Measurements from ENCODE around the gene ZNF324B.
"Not testable (repeated sequence)": the region's sequence is repeated elsewhere in the genome, so short reads cannot be mapped to it uniquely, and the experiment has no call there.

The ZNF324B gene

GRCh38 chr19:58466760-58467589 lies 15.6 kb downstream of the ZNF324B start, which contains the start of gene ZNF324:
Gene ZNF324, plus strand, starts transcription at chr19:58467080. Its CDS starts 2,106 bp downstream, at chr19:58469186.
- no peaks in the 10 kb centered on the region for H3K9me3 Mint-ChIP-seq
- peak; percentile 96 for ATAC-seq (replicated peaks; ENCODE audit: extremely low read depth, poor library complexity, severe bottlenecking)
- peak within 1 kb of the TSS; percentile 85 for H3K27ac Mint-ChIP-seq (ENCODE audit: low read depth)
- peak; percentile 95 to 96 for DNase-seq (ENCODE audit: low spot score in 2 of 2)
- H3K4me3 Mint-ChIP-seq, result peak within 1 kb of the TSS; percentile 85
- H3K27me3 Mint-ChIP-seq, result no peaks in the 10 kb centered on the region
- peaks cover 20% of the 10 kb centered on the region for H3K4me1 Mint-ChIP-seq
- H3K36me3 Mint-ChIP-seq (ENCODE audit: insufficient read depth), result peaks cover 9% of the 10 kb centered on the region

GRCh38 chr19:58468216-58468839 lies 16.9 kb downstream of the ZNF324B start:
- Mint-ChIP-seq H3K27ac (ENCODE audit: low read depth) (peak overlapping the region; percentile 85), H3K4me3 (peak overlapping the region; percentile 85), H3K9me3 (no peaks in the 10 kb centered on the region), H3K36me3 (ENCODE audit: insufficient read depth) (peaks cover 13% of the 10 kb centered on the region), H3K4me1 (peaks cover 20% of the 10 kb centered on the region), H3K27me3 (no peaks in the 10 kb centered on the region)
- no peak for ATAC-seq (replicated peaks; ENCODE audit: extremely low read depth, poor library complexity, severe bottlenecking)
- DNase-seq (ENCODE audit: low spot score in 2 of 2), result no peak

GRCh38 chr19:58469241-58470013 lies 18.0 kb downstream of the ZNF324B start:
- H3K27me3 Mint-ChIP-seq, result no peaks in the 10 kb centered on the region
- peaks cover 13% of the 10 kb centered on the region for H3K36me3 Mint-ChIP-seq (ENCODE audit: insufficient read depth)
- peaks cover 20% of the 10 kb centered on the region for H3K4me1 Mint-ChIP-seq
- peak overlapping the region; percentile 23 for H3K4me3 Mint-ChIP-seq
- no peaks in the 10 kb centered on the region for H3K9me3 Mint-ChIP-seq
- DNase-seq (ENCODE audit: low spot score in 2 of 2), result no peak
- H3K27ac Mint-ChIP-seq (ENCODE audit: low read depth), result no peak overlapping the region
- ATAC-seq (replicated peaks; ENCODE audit: extremely low read depth, poor library complexity, severe bottlenecking), result no peak

GRCh38 chr19:58470837-58471543 lies 19.6 kb downstream of the ZNF324B start:
- not testable (repeated sequence) for H3K4me3 Mint-ChIP-seq; ATAC-seq (replicated peaks; ENCODE audit: extremely low read depth, poor library complexity, severe bottlenecking); H3K27ac Mint-ChIP-seq (ENCODE audit: low read depth); H3K27me3 Mint-ChIP-seq; H3K9me3 Mint-ChIP-seq; DNase-seq (ENCODE audit: low spot score in 2 of 2)
- Mint-ChIP-seq H3K4me1 (peaks cover 20% of the 10 kb centered on the region), H3K36me3 (ENCODE audit: insufficient read depth) (peaks cover 20% of the 10 kb centered on the region)

GRCh38 chr19:58471736-58472135 lies 20.3 kb downstream of the ZNF324B start:
- Mint-ChIP-seq H3K4me3 (no peak overlapping the region), H3K27ac (ENCODE audit: low read depth) (no peak overlapping the region), H3K9me3 (no peaks in the 10 kb centered on the region), H3K4me1 (peaks cover 20% of the 10 kb centered on the region), H3K27me3 (no peaks in the 10 kb centered on the region), H3K36me3 (ENCODE audit: insufficient read depth) (peaks cover 20% of the 10 kb centered on the region)
- DNase-seq (ENCODE audit: low spot score in 2 of 2) (no peak), ATAC-seq (replicated peaks; ENCODE audit: extremely low read depth, poor library complexity, severe bottlenecking) (no peak)

- no peak for ATAC-seq (replicated peaks; ENCODE audit: extremely low read depth, poor library complexity, severe bottlenecking)
- Mint-ChIP-seq H3K27ac (ENCODE audit: low read depth) (peak overlapping the region; percentile 65), H3K4me3 (no peak overlapping the region), H3K36me3 (ENCODE audit: insufficient read depth) (peaks cover 23% of the 10 kb centered on the region), H3K9me3 (no peaks in the 10 kb centered on the region), H3K4me1 (peaks cover 8% of the 10 kb centered on the region), H3K27me3 (no peaks in the 10 kb centered on the region)
- no peak for DNase-seq (ENCODE audit: low spot score in 2 of 2)
Measured at GRCh38 chr19:58473775-58474174, 22.4 kb downstream of the ZNF324B start.

- H3K27ac Mint-ChIP-seq (ENCODE audit: low read depth), result peak overlapping the region; percentile 91
- H3K27me3 Mint-ChIP-seq, result no peaks in the 10 kb centered on the region
- DNase-seq (ENCODE audit: low spot score in 2 of 2) (no peak), ATAC-seq (replicated peaks; ENCODE audit: extremely low read depth, poor library complexity, severe bottlenecking) (no peak)
- peaks cover 8% of the 10 kb centered on the region for H3K4me1 Mint-ChIP-seq
- peak overlapping the region; percentile 77 for H3K4me3 Mint-ChIP-seq
- H3K36me3 Mint-ChIP-seq (ENCODE audit: insufficient read depth), result peaks cover 23% of the 10 kb centered on the region
- no peaks in the 10 kb centered on the region for H3K9me3 Mint-ChIP-seq
Measured at GRCh38 chr19:58474291-58474996, 23.0 kb downstream of the ZNF324B start.

- peaks cover 23% of the 10 kb centered on the region for H3K36me3 Mint-ChIP-seq (ENCODE audit: insufficient read depth)
- peak overlapping the region; percentile 77 for H3K4me3 Mint-ChIP-seq
- ATAC-seq (replicated peaks; ENCODE audit: extremely low read depth, poor library complexity, severe bottlenecking), result peak; percentile 18
- no peaks in the 10 kb centered on the region for H3K27me3 Mint-ChIP-seq
- H3K9me3 Mint-ChIP-seq, result no peaks in the 10 kb centered on the region
- H3K27ac Mint-ChIP-seq (ENCODE audit: low read depth), result peak overlapping the region; percentile 91
- peaks cover 8% of the 10 kb centered on the region for H3K4me1 Mint-ChIP-seq
- no peak for DNase-seq (ENCODE audit: low spot score in 2 of 2)
Measured at GRCh38 chr19:58474997-58475713, 23.7 kb downstream of the ZNF324B start.

GRCh38 chr19:58475714-58476497 lies 24.5 kb downstream of the ZNF324B start, which contains the start of gene ZNF446:
Gene ZNF446, plus strand, starts transcription at chr19:58476352. Its CDS starts 867 bp downstream, at chr19:58477219.
- Mint-ChIP-seq H3K36me3 (ENCODE audit: insufficient read depth) (peaks cover 23% of the 10 kb centered on the region), H3K27ac (ENCODE audit: low read depth) (peak within 1 kb of the TSS; percentile 91), H3K4me1 (peaks cover 8% of the 10 kb centered on the region), H3K9me3 (no peaks in the 10 kb centered on the region), H3K4me3 (peak within 1 kb of the TSS; percentile 77), H3K27me3 (no peaks in the 10 kb centered on the region)
- DNase-seq (ENCODE audit: low spot score in 2 of 2) (peak; percentile 89 to 96), ATAC-seq (replicated peaks; ENCODE audit: extremely low read depth, poor library complexity, severe bottlenecking) (peak; percentile 90)

- Mint-ChIP-seq H3K27ac (ENCODE audit: low read depth) (peak overlapping the region; percentile 91), H3K27me3 (no peaks in the 10 kb centered on the region), H3K9me3 (no peaks in the 10 kb centered on the region), H3K4me3 (peak overlapping the region; percentile 77), H3K36me3 (ENCODE audit: insufficient read depth) (peaks cover 22% of the 10 kb centered on the region), H3K4me1 (peaks cover 8% of the 10 kb centered on the region)
- DNase-seq (ENCODE audit: low spot score in 2 of 2), result no peak
- ATAC-seq (replicated peaks; ENCODE audit: extremely low read depth, poor library complexity, severe bottlenecking), result no peak
Measured at GRCh38 chr19:58476498-58477015, 25.1 kb downstream of the ZNF324B start.

Measured in central memory CD8-positive, alpha-beta T cell (primary cell).